Heart left ventricle (tissue), 16 donors: ENCODE data around the gene CTTN. TPM values are rescaled to one million over a fixed set of nuclear protein-coding genes. Genes with fewer than 3 reads are reported as not detected.

Experiments used
- ATAC-seq, 4 donors: fragments of 200-7000 bp; cut with Tn5 transposase; one replicate each; pipeline ENCODE4 v1.9.1; 2020 to 2022; ENCODE audit warnings: moderate library complexity in 4 of 4, mild to moderate bottlenecking in 3 of 4, moderate number of reproducible peaks in 1 of 4
- DNase-seq, 5 donors: peaks; one replicate each; pipeline ENCODE4 v3.0.0-alpha.2; 2020
- H3K27ac ChIP-seq, 12 donors: fragments of 200-600 bp; sonication (generic) in 4 of 12; one replicate each; pipeline versions ENCODE4 v1.5.0 to v1.8.0; 2016 to 2022; ENCODE audit warnings: mild to moderate bottlenecking in 2 of 12
- H3K27me3 ChIP-seq, 9 donors: fragments of 200-600 bp; sonication (generic) in 2 of 9; one replicate each; pipeline versions ENCODE4 v1.5.1 to v1.8.0; 2016 to 2022; ENCODE audit warnings: mild to moderate bottlenecking in 3 of 9
- H3K36me3 ChIP-seq, 9 donors: fragments of 200-600 bp; sonication (generic) in 2 of 9; one replicate each; pipeline versions ENCODE4 v1.5.0 to v1.8.0; 2018 to 2022; ENCODE audit warnings: mild to moderate bottlenecking in 2 of 9
- H3K4me1 ChIP-seq, 12 donors: fragments of 200-600 bp; sonication (generic) in 4 of 12; one replicate each; pipeline versions ENCODE4 v1.5.0 to v1.8.0; 2016 to 2022; ENCODE audit warnings: mild to moderate bottlenecking in 3 of 12
- H3K4me3 ChIP-seq, 12 donors: fragments of 200-600 bp; sonication (generic) in 4 of 12; one replicate each; pipeline versions ENCODE4 v1.5.0 to v1.8.0; 2017 to 2022; ENCODE audit warnings: mild to moderate bottlenecking in 9 of 12, moderate library complexity in 4 of 12
- H3K9me3 ChIP-seq, 12 donors: fragments of 200-600 bp; sonication (generic) in 4 of 12; one replicate each; pipeline versions ENCODE4 v1.5.0 to v1.8.0; 2016 to 2022; ENCODE audit warnings: mild to moderate bottlenecking in 1 of 12
- CTCF ChIP-seq, 12 donors: fragments of 200-600 bp; sonication (generic) in 4 of 12; IDR thresholded peaks; one replicate each; pipeline versions ENCODE4 v1.5.0 to v1.8.0; 2018 to 2022; ENCODE audit warnings: antibody characterized with exemption in 12 of 12, mild to moderate bottlenecking in 5 of 12
- POLR2A ChIP-seq, 2 donors: fragments of 450-650 bp; IDR thresholded peaks; one replicate each; pipeline ENCODE4 v1.6.1; 2017; ENCODE audit warnings: antibody characterized with exemption in 2 of 2, mild to moderate bottlenecking in 2 of 2, moderate library complexity in 2 of 2
- WGBS, 4 donors: extraction: QIAGEN DNeasy Blood & Tissue Kit in 2 of 4; methylation state at CpG; one replicate each; pipeline versions ENCODE4 v1.1.5 to v1.1.7; 2013 to 2018; 5-methylcytosine and 5-hydroxymethylcytosine counted together
- intact Hi-C, 10 donors: fragments of 100-400 bp; cut with DNase I; formaldehyde crosslinking; loops; one replicate each; pipeline versions ENCODE4 v1.11.1 to v1.14.2; 2022
- polyA plus RNA-seq, 2 donors: library from polyadenylated mRNA; stranded (reverse); fragments of 200-250 nt; gene quantifications; one replicate each; pipeline ENCODE4 v1.2.3, GENCODE V29; 2013
- total RNA-seq, 9 donors: library from RNA; depleted of rRNA in 2 of 9; stranded (reverse); fragments of >200 nt in 2 of 9; fragmentation: NEBNext Ultra II Directional in 3 of 9; extraction: Animal tissue kit (Norgen Biotek cat#: 25700) in 3 of 9; gene quantifications; one replicate each; pipeline versions ENCODE4 v1.1.0 to v1.2.4, GENCODE V29; 2016 to 2023
- donor health status: ischemic (EF 13 %, LVEDD 7.1; RV severe dilation, severe dysfunction).
- donor health status: healthy with polysubstance abuse.
- donor health status: DM: no; HTN: yes; CAD: no.
- donor health status: DM: no; HTN: no; CAD: no.
- donor health status: ischemic (EF 25% LVEDD 6.9; RV normal size, moderate dysfunction).
- donor health status: ischemic (EF 25% LVEDD 5.7; RV mildly dilated, moderate dysfunction).
- donor health status: healthy.
- donor health status: DM: yes; HTN: yes; CAD: no.
- donor health status: ischemic (EF 35%, LVEDD 5.7; RV mildly dilated, moderate dysfunction).
- donor health status: nonischemic (EF 11% LVEDD 7.7; RV severe dilation, severe dysfunction).
- donor health status: DM: yes; HTN: yes; CAD: no.
- donor health status: PGD.
- donor health status: ischemic (EF 29% LVEDD 5.4; RV normal size, mild dysfunction).
- donor health status: nonischemic (EF 23%, LVEDD 6.1; RV moderate dilation, normal function).

The CTTN gene
- total and polyA plus RNA-seq, 11 donors, result 77.3 to 186 (median 133) TPM

GRCh38 chr11:70352100-70352499 lies 46.2 kb upstream of the CTTN start:
- DNase-seq (no peak), ATAC-seq (no peak)
- 46 to 58% (median 51%) methylated on average over 1 of the region's 1 CpG for WGBS, 4 donors
- no peak overlapping the region for H3K27ac ChIP-seq
- no peaks in the 10 kb centered on the region for H3K4me1 ChIP-seq
- H3K36me3 ChIP-seq, result peaks cover 2 to 93% (median 84%) of the 10 kb centered on the region in 9 donors
- TF ChIP-seq POLR2A (IDR thresholded peaks at IDR 0.05), result no peak
- no peak for TF ChIP-seq CTCF (IDR thresholded peaks at IDR 0.05)
- H3K9me3 ChIP-seq, result no peaks in the 10 kb centered on the region
- H3K27me3 ChIP-seq, result no peaks in the 10 kb centered on the region
- no peak overlapping the region for H3K4me3 ChIP-seq
- intact Hi-C loops, result no loop called here

- no peak overlapping the region for H3K4me3 ChIP-seq
- H3K27ac ChIP-seq, result no peak overlapping the region
- no peak for DNase-seq
- ATAC-seq, result no peak
- no peaks in the 10 kb centered on the region for H3K9me3 ChIP-seq
- intact Hi-C loops, result no loop called here
- peaks cover 2 to 93% (median 80%) of the 10 kb centered on the region in 9 donors for H3K36me3 ChIP-seq
- TF ChIP-seq POLR2A (IDR thresholded peaks at IDR 0.05), result no peak
- no peak for TF ChIP-seq CTCF (IDR thresholded peaks at IDR 0.05)
- no peaks in the 10 kb centered on the region for H3K27me3 ChIP-seq
- no peaks in the 10 kb centered on the region for H3K4me1 ChIP-seq
- 78 to 93% (median 90%) methylated on average over 19 of the region's 19 CpGs for WGBS, 4 donors
Measured at GRCh38 chr11:70352601-70353000, 45.7 kb upstream of the CTTN start.

GRCh38 chr11:70353329-70353728 lies 45.0 kb upstream of the CTTN start:
- DNase-seq, result no peak
- H3K4me1 ChIP-seq, result no peaks in the 10 kb centered on the region
- H3K36me3 ChIP-seq, result peaks cover 0 to 93% (median 80%) of the 10 kb centered on the region in 9 donors
- TF ChIP-seq POLR2A (IDR thresholded peaks at IDR 0.05) (no peak), CTCF (IDR thresholded peaks at IDR 0.05) (no peak)
- no peaks in the 10 kb centered on the region for H3K27me3 ChIP-seq
- no peak for ATAC-seq
- no peaks in the 10 kb centered on the region for H3K9me3 ChIP-seq
- H3K4me3 ChIP-seq, result no peak overlapping the region
- H3K27ac ChIP-seq, result no peak overlapping the region
- intact Hi-C loops, result no loop called here
- WGBS, 4 donors, result 86 to 92% (median 91%) methylated on average over 2 of the region's 2 CpGs

- Histone ChIP-seq H3K27me3 (no peaks in the 10 kb centered on the region), H3K4me1 (no peaks in the 10 kb centered on the region), H3K36me3 (peaks cover 0 to 93% (median 80%) of the 10 kb centered on the region in 9 donors), H3K27ac (no peak overlapping the region), H3K9me3 (no peaks in the 10 kb centered on the region), H3K4me3 (no peak overlapping the region)
- no peak for ATAC-seq
- intact Hi-C loops, result no loop called here
- TF ChIP-seq POLR2A (IDR thresholded peaks at IDR 0.05) (no peak), CTCF (IDR thresholded peaks at IDR 0.05) (no peak)
- WGBS, 4 donors, result 92 to 94% (median 93%) methylated on average over 19 of the region's 19 CpGs
- DNase-seq, result no peak
Measured at GRCh38 chr11:70353900-70354568, 44.3 kb upstream of the CTTN start.
